IMR-90 (cell line): ENCODE data around the gene RHOB. TPM values are rescaled to one million over a fixed set of nuclear protein-coding genes. Genes with fewer than 3 reads are reported as not detected.
"Not testable (repeated sequence)": the region's sequence is repeated elsewhere in the genome, so short reads cannot be mapped to it uniquely, and the experiment has no call there.

Experiments
- ATAC-seq: fragments of 200-7000 bp; cut with Tn5 transposase; 2 replicates; pipeline ENCODE4 v1.9.1; 2020; ENCODE audit warnings: low read depth, mild to moderate bottlenecking, moderate library complexity
- BruUV-seq: library from RNA; stranded (reverse); fragments of 400-500 nt; replicated peaks from 2 replicates; lab custom pipeline; 2021; lab: Mats Ljungman, UMichigan
- CTCF ChIA-PET: fragments of 300-600 bp; formaldehyde crosslinking; extraction: SDS; loops from one replicate; lab custom pipeline; 2021; ENCODE audit warnings: antibody characterized with exemption; lab: Yijun Ruan, JAX
- POLR2A ChIA-PET: fragments of 300-600 bp; sonication (Branson Sonifier 250); formaldehyde crosslinking; loops from one replicate; lab custom pipeline; 2022; ENCODE audit warnings: antibody characterized with exemption; ENCODE audit not compliant: unreplicated experiment; lab: Charles Lee
- DNase-seq: peaks from one replicate; pipeline ENCODE4 v3.0.0; 2013
- H2AFZ ChIP-seq: replicated peaks from 2 replicates; pipeline ENCODE3; 2013; ENCODE audit warnings: low read length, mild to moderate bottlenecking; ENCODE audit not compliant: poor library complexity
- H2AK5ac ChIP-seq: 2 replicates; pipeline ENCODE4 v1.6.1; 2013; ENCODE audit warnings: low read depth, low read length, inconsistent platforms
- H2AK9ac ChIP-seq: replicated peaks from 2 replicates; pipeline ENCODE3; 2013; ENCODE audit warnings: mild to moderate bottlenecking, low read depth, low read length, moderate library complexity; ENCODE audit not compliant: poor library complexity
- H2BK120ac ChIP-seq: 2 replicates; pipeline ENCODE4 v1.6.1; 2013; ENCODE audit warnings: low read depth, low read length, inconsistent platforms
- H2BK15ac ChIP-seq: 3 replicates; pipeline ENCODE4 v1.6.1; 2013; ENCODE audit warnings: low read depth, low read length, inconsistent platforms
- H2BK20ac ChIP-seq: 2 replicates; pipeline ENCODE4 v1.6.1; 2013; ENCODE audit warnings: low read depth, mild to moderate bottlenecking, inconsistent platforms, low read length, moderate library complexity
- H2BK5ac ChIP-seq: 2 replicates; pipeline ENCODE4 v1.6.1; 2013; ENCODE audit warnings: mild to moderate bottlenecking, low read depth, low read length, inconsistent platforms; ENCODE audit not compliant: poor library complexity, severe bottlenecking
- H3K14ac ChIP-seq: replicated peaks from 2 replicates; pipeline ENCODE4 v1.6.1; 2013; ENCODE audit warnings: low read depth, low read length, inconsistent platforms
- H3K18ac ChIP-seq: 2 replicates; pipeline ENCODE4 v1.6.1; 2013; ENCODE audit warnings: low read depth, low read length, control low read depth
- H3K23ac ChIP-seq: 2 replicates; pipeline ENCODE4 v1.6.1; 2013; ENCODE audit warnings: low read depth, low read length, inconsistent platforms
- H3K27ac ChIP-seq: 2 replicates; pipeline ENCODE4 v1.5.1; 2013; ENCODE audit warnings: mild to moderate bottlenecking, control low read depth, low read length; ENCODE audit not compliant: insufficient read depth
- H3K27me3 ChIP-seq: 2 replicates; pipeline ENCODE4 v1.6.1; 2013; ENCODE audit warnings: low read length; ENCODE audit not compliant: control insufficient read depth, insufficient read depth
- H3K36me3 ChIP-seq: 2 replicates; pipeline ENCODE4 v1.6.1; 2013; ENCODE audit warnings: low read length, mixed read lengths; ENCODE audit not compliant: control insufficient read depth, insufficient read depth
- H3K4ac ChIP-seq: 2 replicates; pipeline ENCODE4 v1.6.1; 2013; ENCODE audit warnings: low read depth, low read length, inconsistent platforms
- H3K4me1 ChIP-seq: 2 replicates; pipeline ENCODE4 v1.6.1; 2013; ENCODE audit warnings: low read length, mixed read lengths; ENCODE audit not compliant: control insufficient read depth, insufficient read depth
- H3K4me2 ChIP-seq: 2 replicates; pipeline ENCODE4 v1.6.1; 2013; ENCODE audit warnings: low read depth, mild to moderate bottlenecking, control low read depth, low read length, moderate library complexity
- H3K4me3 ChIP-seq: 2 replicates; pipeline ENCODE4 v1.5.1; 2013; ENCODE audit warnings: low read depth, mild to moderate bottlenecking, control low read depth, low read length, moderate library complexity; ENCODE audit not compliant: insufficient read depth
- H3K56ac ChIP-seq: 2 replicates; pipeline ENCODE4 v1.6.1; 2013; ENCODE audit warnings: low read length, inconsistent platforms; ENCODE audit not compliant: insufficient read depth; ENCODE audit errors: extremely low read depth
- H3K79me1 ChIP-seq, 2 experiments: 2 replicates each; pipeline ENCODE4 v1.6.1; 2013; ENCODE audit warnings: low read length in 2 of 2, inconsistent platforms in 1 of 2, low read depth in 1 of 2
- H3K9ac ChIP-seq: 2 replicates; pipeline ENCODE4 v1.6.1; 2013; ENCODE audit warnings: low read depth, low read length, control low read depth
- H3K9me1 ChIP-seq: 2 replicates; pipeline ENCODE4 v1.6.1; 2013; ENCODE audit warnings: low read length, inconsistent platforms; ENCODE audit not compliant: insufficient read depth
- H3K9me3 ChIP-seq: 2 replicates; pipeline ENCODE4 v1.6.1; 2013; ENCODE audit warnings: low read length; ENCODE audit not compliant: control insufficient read depth, insufficient read depth
- H4K20me1 ChIP-seq: 2 replicates; pipeline ENCODE4 v1.6.1; 2013; ENCODE audit warnings: low read length, inconsistent platforms; ENCODE audit not compliant: insufficient read depth
- H4K5ac ChIP-seq: 2 replicates; pipeline ENCODE4 v1.6.1; 2013; ENCODE audit warnings: mild to moderate bottlenecking, low read depth, low read length, control low read depth
- H4K8ac ChIP-seq, 2 experiments: 2 replicates each; pipeline ENCODE4 v1.6.1; 2013; ENCODE audit warnings: low read depth in 2 of 2, low read length in 2 of 2, control low read depth in 1 of 2, inconsistent platforms in 1 of 2
- H4K91ac ChIP-seq: 2 replicates; pipeline ENCODE4 v1.6.1; 2013; ENCODE audit warnings: low read depth, low read length, inconsistent platforms; ENCODE audit not compliant: insufficient read depth
- WGBS, 2 experiments: methylation state at CpG; one replicate each; pipeline versions ENCODE4 v1.1.5 to v1.1.7; 2013; ENCODE audit warnings: missing lambda C conversion rate in 2 of 2; ENCODE audit not compliant: insufficient read length in 1 of 2; ENCODE audit errors: extremely low coverage in 2 of 2; 5-methylcytosine and 5-hydroxymethylcytosine counted together
- dilution Hi-C: fragments of 300-500 bp; cut with HindIII; formaldehyde crosslinking; loops from one replicate; pipeline ENCODE4 v1.14.3; 2018; ENCODE audit warnings: low sequenced_read_pairs; ENCODE audit not compliant: unreplicated experiment
- in situ Hi-C: fragments of 300-500 bp; cut with MboI; formaldehyde crosslinking; loops from 3 replicates; pipeline ENCODE4 v1.14.3; 2019; ENCODE audit warnings: low sequenced_read_pairs, inconsistent platforms, mixed read lengths
- intact Hi-C: fragments of 100-400 bp; cut with micrococcal nuclease; formaldehyde crosslinking; loops from 2 replicates; pipeline ENCODE4 v1.10.0; 2022
- polyA plus RNA-seq, 3 experiments: library from polyadenylated mRNA; depleted of rRNA; stranded (reverse); fragments of >200 nt; gene quantifications; 2 replicates each; pipeline ENCODE4 v1.2.3, GENCODE V29; 2012; ENCODE audit warnings: low replicate concordance in 1 of 3
- total RNA-seq: library from RNA; depleted of rRNA; stranded (reverse); fragments of >200 nt; gene quantifications from 2 replicates; pipeline ENCODE4 v1.2.3, GENCODE V29; 2012

The RHOB gene
- total and polyA plus RNA-seq, 2 of the 4 experiments (the other 2 are of a cell fraction) = 112 to 149 TPM

DNA sequence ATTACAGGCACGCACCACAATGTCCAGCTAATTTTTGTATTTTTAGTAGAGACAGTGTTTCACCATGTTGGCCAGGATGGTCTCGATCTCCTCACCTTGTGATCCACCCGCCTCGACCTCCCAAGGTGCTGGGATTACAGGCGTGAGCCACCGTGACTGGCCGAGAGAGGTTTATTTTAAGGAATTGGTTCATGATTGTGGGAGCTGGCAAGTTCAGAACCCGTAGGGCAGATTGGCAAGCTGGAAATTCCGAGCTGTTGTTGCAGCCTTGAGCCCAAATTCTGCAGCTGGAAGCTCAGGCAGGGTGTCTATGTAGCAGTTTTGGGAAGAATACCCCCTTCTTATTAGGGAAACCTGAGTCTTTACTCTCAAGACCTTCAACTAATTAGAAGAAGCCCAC lies 11.4 kb upstream of the RHOB start:
- H3K36me3 ChIP-seq, POLR2A ChIA-PET, H3K56ac ChIP-seq, H3K4me3 ChIP-seq, H2BK5ac ChIP-seq, ATAC-seq, H3K4ac ChIP-seq, H4K91ac ChIP-seq, H3K14ac ChIP-seq, H3K4me2 ChIP-seq, H3K23ac ChIP-seq, H2AK5ac ChIP-seq, CTCF ChIA-PET, in situ Hi-C loops, H3K9ac ChIP-seq, H3K4me1 ChIP-seq, H4K5ac ChIP-seq, H4K8ac ChIP-seq, H2BK120ac ChIP-seq, DNase-seq, H3K79me1 ChIP-seq, BruUV-seq, H2AK9ac ChIP-seq, H3K27me3 ChIP-seq, H3K27ac ChIP-seq, H3K18ac ChIP-seq, H4K20me1 ChIP-seq, H2BK15ac ChIP-seq, H2AFZ ChIP-seq, H2BK20ac ChIP-seq, H3K9me3 ChIP-seq, dilution Hi-C loops: not testable (repeated sequence)
- peaks cover 15% of the 10 kb centered on the region for H3K9me1 ChIP-seq
- no CpG with 5 or more reads among the region's 9 CpGs for WGBS, 2 experiments
- intact Hi-C loops = loop anchor here (5.0 kb wide), 1 partner anchor 38 kb away; no protein-coding TSS in a partner anchor
